HFFc6 (cell line): ENCODE results near the gene GAS1. TPM values are rescaled to one million over a fixed set of nuclear protein-coding genes. Genes with fewer than 3 reads are reported as not detected.

ENCODE experiments used
- DNase-seq: peaks from one replicate; pipeline ENCODE4 v3.0.0-alpha.2; 2018
- H3K27ac Mint-ChIP-seq: 2 replicates; pipeline ENCODE4 v1.8.0; 2020; ENCODE audit warnings: mild to moderate bottlenecking, mixed read lengths
- H3K27me3 Mint-ChIP-seq: 2 replicates; pipeline ENCODE4 v1.8.0; 2021; ENCODE audit warnings: mild to moderate bottlenecking, moderate library complexity, mixed read lengths; ENCODE audit not compliant: insufficient read depth
- H3K36me3 Mint-ChIP-seq: 2 replicates; pipeline ENCODE4 v1.8.0; 2021; ENCODE audit warnings: low read depth, mixed read lengths
- H3K4me1 Mint-ChIP-seq: 2 replicates; pipeline ENCODE4 v1.8.0; 2020; ENCODE audit warnings: low read depth, mixed read lengths
- H3K4me3 Mint-ChIP-seq: 2 replicates; pipeline ENCODE4 v1.8.0; 2020; ENCODE audit warnings: mild to moderate bottlenecking, moderate library complexity, mixed read lengths
- H3K9me3 Mint-ChIP-seq: 2 replicates; pipeline ENCODE4 v1.8.0; 2020; ENCODE audit warnings: mild to moderate bottlenecking, mixed read lengths
- CTCF ChIP-seq: fragments of 200-600 bp; sonication (generic); IDR thresholded peaks from 2 replicates; pipeline ENCODE4 v1.5.0; 2021; ENCODE audit warnings: antibody characterized with exemption, mild to moderate bottlenecking
- long read RNA-seq: library from polyadenylated mRNA; unstranded; transcript quantifications from one replicate; pipeline ENCODE4 v2.0.0, GENCODE V29; 2019
- total RNA-seq, 6 experiments: library from RNA; stranded (reverse); fragmentation: NEBNext Ultra II Directional; extraction: Animal tissue kit (Norgen Biotek cat#: 25700); gene quantifications; 2 replicates in 1 of 6; 3 replicates in 5 of 6; pipeline ENCODE4 v1.2.3, GENCODE V29; 2021

GAS1 gene
- total RNA-seq = 1 to 10 TPM; 5.4 to 8.1 (median 7.4) TPM
- long read RNA-seq, partial matches to known transcripts = 0 of 1 reads
- long read RNA-seq, other reads (novel, unspliced or antisense) = 0 of 1 reads

GRCh38 chr9:86947146-86948073 lies at the start of gene GAS1:
Gene GAS1, minus strand, starts transcription at chr9:86947506. Its CDS starts 727 bp downstream, at chr9:86946779.
- no peaks in the 10 kb centered on the region; the same call in 1 of the 2 replicates for H3K27me3 Mint-ChIP-seq
- DNase-seq = peak; percentile 84
- H3K4me3 Mint-ChIP-seq = peak within 1 kb of the TSS; percentile 88
- H3K36me3 Mint-ChIP-seq = no peaks in the 10 kb centered on the region
- H3K4me1 Mint-ChIP-seq = peaks cover 23% of the 10 kb centered on the region
- no peak for TF ChIP-seq CTCF
- no peaks in the 10 kb centered on the region; the same call in 1 of the 2 replicates for H3K9me3 Mint-ChIP-seq
- peak within 1 kb of the TSS; percentile 58 for H3K27ac Mint-ChIP-seq

GRCh38 chr9:86994231-86994630 lies 46.9 kb upstream of the GAS1 start:
- DNase-seq = no peak
- H3K9me3 Mint-ChIP-seq = no peaks in the 10 kb centered on the region
- no peak overlapping the region for H3K4me3 Mint-ChIP-seq
- no peaks in the 10 kb centered on the region for H3K36me3 Mint-ChIP-seq
- peaks cover 7% of the 10 kb centered on the region; the same call in 1 of the 2 replicates for H3K27me3 Mint-ChIP-seq
- H3K4me1 Mint-ChIP-seq = no peaks in the 10 kb centered on the region
- no peak for TF ChIP-seq CTCF
- no peak overlapping the region for H3K27ac Mint-ChIP-seq

GRCh38 chr9:86993830-86994229 lies 46.5 kb upstream of the GAS1 start:
- Mint-ChIP-seq H3K9me3 (no peaks in the 10 kb centered on the region), H3K27me3 (peaks cover 7% of the 10 kb centered on the region; the same call in 1 of the 2 replicates), H3K4me1 (no peaks in the 10 kb centered on the region), H3K4me3 (no peak overlapping the region), H3K27ac (no peak overlapping the region), H3K36me3 (no peaks in the 10 kb centered on the region)
- no peak for TF ChIP-seq CTCF
- no peak for DNase-seq

- Mint-ChIP-seq H3K4me3 (no peak overlapping the region), H3K36me3 (no peaks in the 10 kb centered on the region), H3K27ac (no peak overlapping the region), H3K4me1 (no peaks in the 10 kb centered on the region), H3K9me3 (no peaks in the 10 kb centered on the region), H3K27me3 (peaks cover 7% of the 10 kb centered on the region; the same call in 1 of the 2 replicates)
- no peak for DNase-seq
- no peak for TF ChIP-seq CTCF
Measured at GRCh38 chr9:86991077-86991476, 43.8 kb upstream of the GAS1 start.

- H3K27ac Mint-ChIP-seq = no peak overlapping the region
- H3K27me3 Mint-ChIP-seq = peaks cover 10% of the 10 kb centered on the region; the same call in 1 of the 2 replicates
- H3K4me1 Mint-ChIP-seq = no peaks in the 10 kb centered on the region
- H3K9me3 Mint-ChIP-seq = no peaks in the 10 kb centered on the region
- H3K4me3 Mint-ChIP-seq = no peak overlapping the region
- TF ChIP-seq CTCF = no peak
- H3K36me3 Mint-ChIP-seq = no peaks in the 10 kb centered on the region
- DNase-seq = no peak
Measured at GRCh38 chr9:86990290-86990689, 43.0 kb upstream of the GAS1 start.
